WERI-Rb-1 (cell line): ENCODE results near the gene CINP.

Source experiments
- DNase-seq: peaks from one replicate; pipeline ENCODE4 v3.0.0-alpha.2; 2020
- H3K27ac ChIP-seq: fragments of 250-450 bp; sonication (Bioruptor Pico); 2 replicates; pipeline ENCODE4 v1.5.1; 2020; ENCODE audit warnings: mild to moderate bottlenecking, moderate library complexity
- H3K27me3 ChIP-seq: fragments of 250-450 bp; sonication (Bioruptor Pico); 2 replicates; pipeline ENCODE4 v1.5.1; 2021; ENCODE audit warnings: mild to moderate bottlenecking, low read depth, moderate library complexity; ENCODE audit not compliant: insufficient read depth, severe bottlenecking
- H3K36me3 ChIP-seq: fragments of 250-450 bp; sonication (Bioruptor Pico); 2 replicates; pipeline ENCODE4 v1.5.1; 2020; ENCODE audit warnings: mild to moderate bottlenecking, moderate library complexity
- H3K4me3 ChIP-seq: 2 replicates; pipeline ENCODE4 v1.5.1; 2011; ENCODE audit warnings: low read depth, mild to moderate bottlenecking, control low read depth, low read length
- H3K9me3 ChIP-seq: fragments of 250-450 bp; sonication (Bioruptor Pico); 2 replicates; pipeline ENCODE4 v1.5.1; 2021; ENCODE audit warnings: mild to moderate bottlenecking, moderate library complexity; ENCODE audit not compliant: severe bottlenecking
- CTCF ChIP-seq: IDR thresholded peaks from 2 replicates; pipeline ENCODE4 v1.5.1; 2011; ENCODE audit warnings: low read depth, mild to moderate bottlenecking, control low read depth, inconsistent platforms, low read length

Gene CINP

GRCh38 chr14:102362545-102363181 is at the start of gene CINP, which contains the start of gene TECPR2:
CINP (minus strand) TSS chr14:102362890; CDS start chr14:102362851, 39 bp downstream.
TECPR2 (plus strand) TSS chr14:102362941; CDS start chr14:102376722, 13,781 bp downstream.
- Histone ChIP-seq H3K36me3 (peaks cover 11% of the 10 kb centered on the region), H3K4me3 (peak within 1 kb of the TSS; percentile 95), H3K27me3 (no peaks in the 10 kb centered on the region), H3K9me3 (no peaks in the 10 kb centered on the region), H3K27ac (peak within 1 kb of the TSS; percentile 76)
- peak; percentile 97 for DNase-seq
- TF ChIP-seq CTCF: no peak

- Histone ChIP-seq H3K4me3 (no peak overlapping the region), H3K36me3 (no peaks in the 10 kb centered on the region), H3K9me3 (no peaks in the 10 kb centered on the region), H3K27me3 (no peaks in the 10 kb centered on the region), H3K27ac (no peak overlapping the region)
- DNase-seq: no peak
- TF ChIP-seq CTCF: no peak
Observed at GRCh38 chr14:102408724-102409123, 46.0 kb upstream of the CINP start.

GRCh38 chr14:102407258-102407657 is 44.6 kb upstream of the CINP start:
- Histone ChIP-seq H3K36me3 (no peaks in the 10 kb centered on the region), H3K27ac (no peak overlapping the region), H3K27me3 (no peaks in the 10 kb centered on the region), H3K4me3 (no peak overlapping the region), H3K9me3 (peaks cover 6% of the 10 kb centered on the region)
- no peak for DNase-seq
- TF ChIP-seq CTCF: no peak

GRCh38 chr14:102403028-102403427 is 40.3 kb upstream of the CINP start:
- DNase-seq: no peak
- Histone ChIP-seq H3K27me3 (no peaks in the 10 kb centered on the region), H3K27ac (no peak overlapping the region), H3K4me3 (no peak overlapping the region), H3K36me3 (no peaks in the 10 kb centered on the region), H3K9me3 (peaks cover 8% of the 10 kb centered on the region)
- TF ChIP-seq CTCF: no peak

GRCh38 chr14:102396521-102396920 is 33.8 kb upstream of the CINP start:
- no peak for DNase-seq
- peaks cover 2% of the 10 kb centered on the region for H3K9me3 ChIP-seq
- no peak overlapping the region for H3K4me3 ChIP-seq
- no peaks in the 10 kb centered on the region for H3K36me3 ChIP-seq
- no peak overlapping the region for H3K27ac ChIP-seq
- no peak for TF ChIP-seq CTCF
- no peaks in the 10 kb centered on the region for H3K27me3 ChIP-seq
